K562 (cell line): ENCODE results near the gene VAPB.

ENCODE experiments used
- MECOM ChIP-seq: fragments of 250-450 bp; sonication (Bioruptor Pico); IDR thresholded peaks from 2 replicates; pipeline ENCODE4 v1.8.0; 2022; ENCODE audit warnings: inconsistent platforms
- TEAD1 ChIP-seq, 2 experiments: fragments of 450-650 bp in 1 of 2; sonication (generic) in 1 of 2; formaldehyde crosslinking; IDR thresholded peaks; 2 replicates each; pipeline versions ENCODE4 v1.4.0 to v1.8.0; 2020 to 2022; ENCODE audit warnings: mild to moderate bottlenecking in 2 of 2, missing genetic modification reagents in 1 of 2

DNA sequence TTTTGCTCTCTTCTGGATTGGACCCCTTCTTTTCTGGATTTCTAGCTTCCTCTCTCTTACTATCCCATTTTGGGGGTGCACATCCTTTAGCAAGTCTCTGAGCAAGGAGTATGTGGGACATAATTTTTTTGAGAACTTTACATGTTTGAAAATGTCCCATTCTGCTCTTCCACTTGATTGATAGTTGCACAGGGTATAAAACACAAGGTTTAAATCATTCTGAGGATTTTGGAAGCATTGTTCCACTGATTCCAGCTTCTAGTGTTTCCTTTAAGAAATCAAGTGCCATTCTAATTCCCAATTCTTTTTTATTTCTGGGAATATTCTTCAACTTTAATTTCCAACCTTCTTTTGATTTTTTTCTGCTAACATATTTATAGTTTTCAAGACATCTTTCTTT lies 65.4 kb downstream of the VAPB start:
- no peak for TF ChIP-seq TEAD1 (CRISPR knock-in tag; IDR thresholded peaks at IDR 0.05)
- no peak for TF ChIP-seq MECOM (CRISPR knock-in tag)
